Sigmoid colon (tissue), 7 donors: ENCODE data around the gene RELN. TPM values are rescaled to one million over a fixed set of nuclear protein-coding genes. Genes with fewer than 3 reads are reported as not detected.
"Not testable (repeated sequence)": the region's sequence is repeated elsewhere in the genome, so short reads cannot be mapped to it uniquely, and the experiment has no call there.

Experiments used
- DNase-seq: peaks from one replicate; pipeline ENCODE4 v3.0.0-alpha.2; 2019
- H3K27ac ChIP-seq, 4 donors: fragments of 200-600 bp; sonication (generic); one replicate each; pipeline ENCODE4 v1.5.1; 2016 to 2019; ENCODE audit warnings: mild to moderate bottlenecking in 1 of 4
- H3K27me3 ChIP-seq, 3 donors: fragments of 200-600 bp; sonication (generic); one replicate each; pipeline ENCODE4 v1.5.1; 2019; ENCODE audit warnings: mild to moderate bottlenecking in 1 of 3
- H3K36me3 ChIP-seq, 4 donors: fragments of 200-600 bp; sonication (generic); one replicate each; pipeline ENCODE4 v1.5.1; 2016 to 2019
- H3K4me1 ChIP-seq, 4 donors: fragments of 200-600 bp; sonication (generic); one replicate each; pipeline ENCODE4 v1.5.1; 2017 to 2019
- H3K4me3 ChIP-seq, 4 donors: fragments of 200-600 bp; sonication (generic); one replicate each; pipeline ENCODE4 v1.5.1; 2017 to 2019; ENCODE audit warnings: mild to moderate bottlenecking in 2 of 4, moderate library complexity in 1 of 4
- H3K9me3 ChIP-seq, 4 donors: fragments of 200-600 bp in 3 of 4; sonication (generic) in 3 of 4; one replicate each; pipeline versions ENCODE4 v1.5.1 to v1.6.1; 2013 to 2019
- CTCF ChIP-seq, 4 experiments: fragments of 450-650 bp in 3 of 4; fragments of 200-600 bp in 1 of 4; IDR thresholded peaks; one replicate each; pipeline ENCODE4 v1.5.1; 2016 to 2019; ENCODE audit warnings: antibody characterized with exemption in 4 of 4, mild to moderate bottlenecking in 3 of 4, moderate library complexity in 2 of 4
- EP300 ChIP-seq, 4 donors: sonication (generic); formaldehyde crosslinking; IDR thresholded peaks; one replicate each; pipeline ENCODE4 v1.6.1; 2017; ENCODE audit warnings: antibody characterized with exemption in 4 of 4
- POLR2A ChIP-seq, 2 donors: fragments of 450-650 bp; IDR thresholded peaks; one replicate each; pipeline ENCODE4 v1.6.1; 2016; ENCODE audit warnings: antibody characterized with exemption in 2 of 2, mild to moderate bottlenecking in 2 of 2, moderate library complexity in 2 of 2
- POLR2AphosphoS5 ChIP-seq, 4 donors: sonication (generic); formaldehyde crosslinking; IDR thresholded peaks; one replicate each; pipeline ENCODE4 v1.6.1; 2017; ENCODE audit warnings: antibody characterized with exemption in 4 of 4
- WGBS, 2 donors: extraction: QIAGEN DNeasy Blood & Tissue Kit; methylation state at CpG; one replicate each; pipeline ENCODE4 v1.1.7; 2013; 5-methylcytosine and 5-hydroxymethylcytosine counted together
- intact Hi-C: fragments of 100-400 bp; cut with DNase I; formaldehyde crosslinking; loops from one replicate; pipeline ENCODE4 v1.15.1; 2023
- polyA plus RNA-seq, 3 donors: library from polyadenylated mRNA; stranded (reverse); fragments of 200-250 nt; gene quantifications; one replicate each; pipeline ENCODE4 v1.2.3, GENCODE V29; 2013
- total RNA-seq, 4 donors: library from RNA; depleted of rRNA; stranded (reverse); fragments of >200 nt; gene quantifications; one replicate each; pipeline ENCODE4 v1.1.0, GENCODE V29; 2016
- donor health status: healthy with polysubstance abuse.
- donor health status: Bipolar disorder and iron deficiency.
- donor health status: healthy.

The RELN gene
- total and polyA plus RNA-seq, 7 donors: under 0.01 to 9.2 (median 4.3) TPM; not detected in 1

GRCh38 chr7:103499976-103500375 is 489.5 kb downstream of the RELN start:
- Histone ChIP-seq H3K9me3 (no peaks in the 10 kb centered on the region), H3K4me3 (no peak overlapping the region), H3K36me3 (no peaks in the 10 kb centered on the region), H3K27ac (no peak overlapping the region), H3K27me3 (no peaks in the 10 kb centered on the region), H3K4me1 (no peaks in the 10 kb centered on the region)
- no peak for DNase-seq
- no peak for TF ChIP-seq CTCF (IDR thresholded peaks at IDR 0.05)
- no peak for TF ChIP-seq POLR2A (IDR thresholded peaks at IDR 0.05)
- no peak for TF ChIP-seq EP300 (IDR thresholded peaks at IDR 0.05)
- no peak for TF ChIP-seq POLR2AphosphoS5 (IDR thresholded peaks at IDR 0.05)
- 63 to 72% methylated on average over 1 of the region's 1 CpG for WGBS, 2 donors
- intact Hi-C loops: no loop called here

GRCh38 chr7:103487419-103487818 is 502.0 kb downstream of the RELN start:
- intact Hi-C loops: no loop called here
- 14 to 67% methylated on average over 4 of the region's 4 CpGs for WGBS, 2 donors
- H3K9me3 ChIP-seq: no peaks in the 10 kb centered on the region
- no peaks in the 10 kb centered on the region for H3K4me1 ChIP-seq
- no peak overlapping the region for H3K27ac ChIP-seq
- TF ChIP-seq POLR2A (IDR thresholded peaks at IDR 0.05): no peak
- TF ChIP-seq EP300 (IDR thresholded peaks at IDR 0.05): no peak
- TF ChIP-seq POLR2AphosphoS5 (IDR thresholded peaks at IDR 0.05): no peak
- no peak for TF ChIP-seq CTCF (IDR thresholded peaks at IDR 0.05)
- no peak for DNase-seq
- H3K4me3 ChIP-seq: no peak overlapping the region
- H3K27me3 ChIP-seq: no peaks in the 10 kb centered on the region
- H3K36me3 ChIP-seq: no peaks in the 10 kb centered on the region

- intact Hi-C loops, H3K4me3 ChIP-seq, H3K27me3 ChIP-seq, DNase-seq, H3K27ac ChIP-seq, H3K4me1 ChIP-seq, H3K9me3 ChIP-seq, H3K36me3 ChIP-seq: not testable (repeated sequence)
- 58 to 64% methylated on average over 3 of the region's 3 CpGs for WGBS, 2 donors
Observed at GRCh38 chr7:103486873-103487272, 502.6 kb downstream of the RELN start.

- no peaks in the 10 kb centered on the region for H3K27me3 ChIP-seq
- H3K4me3 ChIP-seq: no peak overlapping the region
- no peaks in the 10 kb centered on the region for H3K36me3 ChIP-seq
- WGBS, 2 donors: 70 to 80% methylated on average over 2 of the region's 2 CpGs
- TF ChIP-seq POLR2A (IDR thresholded peaks at IDR 0.05) (no peak), CTCF (IDR thresholded peaks at IDR 0.05) (no peak)
- DNase-seq: no peak
- intact Hi-C loops: no loop called here
- H3K4me1 ChIP-seq: no peaks in the 10 kb centered on the region
- H3K9me3 ChIP-seq: no peaks in the 10 kb centered on the region
- no peak overlapping the region for H3K27ac ChIP-seq
Observed at GRCh38 chr7:103480771-103481170, 508.7 kb downstream of the RELN start.

GRCh38 chr7:103474956-103475355 is 514.5 kb downstream of the RELN start:
- intact Hi-C loops: no loop called here
- H3K4me3 ChIP-seq: no peak overlapping the region
- 24 to 39% methylated on average over 5 of the region's 5 CpGs for WGBS, 2 donors

More at GRCh38 chr7:103474956-103475355, 514.5 kb downstream of the RELN start:
- Histone ChIP-seq H3K27ac (no peak overlapping the region), H3K9me3 (no peaks in the 10 kb centered on the region), H3K4me1 (no peaks in the 10 kb centered on the region), H3K27me3 (no peaks in the 10 kb centered on the region), H3K36me3 (no peaks in the 10 kb centered on the region)
- DNase-seq: no peak
- TF ChIP-seq CTCF (IDR thresholded peaks at IDR 0.05) (no peak), EP300 (IDR thresholded peaks at IDR 0.05) (no peak), POLR2AphosphoS5 (IDR thresholded peaks at IDR 0.05) (no peak), POLR2A (IDR thresholded peaks at IDR 0.05) (no peak)
